Activated T-helper 1 cell treated with anti-CD3 and anti-CD28 coated beads, Interleukin-12 subunit alpha, Interleukin-12 subunit beta, Interleukin-2, Interleukin-4 antibody, amounts not matched to agents 30 ng/mL and 10 ng/mL and 1 ng/mL, durations not matched to agents 14 hours and 24 hours and 36 hours (primary cell): ENCODE measurements around the gene MDFIC. TPM values are rescaled to one million over a fixed set of nuclear protein-coding genes. Genes with fewer than 3 reads are reported as not detected.

Source experiments
- DNase-seq: peaks from one replicate; pipeline ENCODE4 v3.0.0; 2021; ENCODE audit warnings: low spot score
- H3K27ac Mint-ChIP-seq: one replicate; pipeline ENCODE4 v1.8.0; 2021; ENCODE audit warnings: mild to moderate bottlenecking, mixed read lengths
- H3K27me3 Mint-ChIP-seq: one replicate; pipeline ENCODE4 v1.8.0; 2022; ENCODE audit warnings: mild to moderate bottlenecking, moderate library complexity, mixed read lengths; ENCODE audit not compliant: insufficient read depth
- H3K36me3 Mint-ChIP-seq: one replicate; pipeline ENCODE4 v1.8.0; 2021; ENCODE audit warnings: low read depth, mixed read lengths
- H3K4me1 Mint-ChIP-seq: one replicate; pipeline ENCODE4 v1.8.0; 2021; ENCODE audit warnings: low read depth, mixed read lengths
- H3K4me3 Mint-ChIP-seq: one replicate; pipeline ENCODE4 v1.8.0; 2021; ENCODE audit warnings: mild to moderate bottlenecking, moderate library complexity, mixed read lengths
- H3K9me3 Mint-ChIP-seq: one replicate; pipeline ENCODE4 v1.8.0; 2021; ENCODE audit warnings: mixed read lengths
- intact Hi-C: fragments of 100-400 bp; cut with micrococcal nuclease; formaldehyde crosslinking; loops from one replicate; pipeline ENCODE4 v1.15.1; 2024
- total RNA-seq: library from RNA; stranded (reverse); gene quantifications from 2 replicates; pipeline ENCODE4 v1.2.3, GENCODE V29; 2022

MDFIC gene
- total RNA-seq, 1 donor from 2014 or later: 114 TPM

GRCh38 chr7:115068220-115068619 is 146.3 kb downstream of the MDFIC start:
- H3K27ac Mint-ChIP-seq: no peak overlapping the region
- peaks cover 2% of the 10 kb centered on the region for H3K27me3 Mint-ChIP-seq
- H3K36me3 Mint-ChIP-seq: no peaks in the 10 kb centered on the region
- H3K4me1 Mint-ChIP-seq: peaks cover 5% of the 10 kb centered on the region
- DNase-seq: no peak
- no peak overlapping the region for H3K4me3 Mint-ChIP-seq
- H3K9me3 Mint-ChIP-seq: no peaks in the 10 kb centered on the region
- intact Hi-C loops: no loop called here
